ENCODE data around the gene SCN4A. TPM values are rescaled to one million over a fixed set of nuclear protein-coding genes. Genes with fewer than 3 reads are reported as not detected.
A peak's percentile ranks its signal among the peaks of the same experiment; 100 is the strongest.

Gene SCN4A
- total RNA-seq, 2 donors from 2014 or later: 1.1 TPM; not detected in 1

DNA sequence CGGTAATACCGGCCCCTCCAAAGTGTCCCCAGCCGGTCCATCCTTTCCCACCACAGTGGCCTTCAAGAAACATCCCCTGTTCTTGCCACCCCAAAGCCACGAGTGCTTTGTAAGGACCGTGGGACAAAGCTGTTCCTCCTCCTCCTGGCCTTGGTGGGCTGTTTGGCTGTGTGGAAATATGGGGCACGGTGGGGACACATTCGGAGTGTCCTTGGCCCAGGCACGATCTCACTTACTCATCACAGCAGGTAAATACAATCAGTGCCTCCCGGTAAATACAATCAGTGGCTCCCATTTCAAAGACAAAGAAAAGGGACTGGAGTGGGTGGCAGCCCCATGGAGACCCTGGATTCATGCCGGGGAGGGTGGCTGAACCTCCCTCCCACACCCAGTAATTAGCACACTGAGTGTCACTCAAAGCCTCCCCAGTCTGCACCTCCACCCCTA lies 10.4 kb downstream of the SCN4A start:
- DNase-seq (ENCODE audit: low spot score): no peak
- Histone ChIP-seq H3K27me3 (replicated peaks; ENCODE audit: insufficient read depth) (no peaks in the 10 kb centered on the region), H3K27ac (no peak overlapping the region), H3K4me3 (no peak overlapping the region), H3K4me1 (ENCODE audit: control insufficient read depth in 1 of 2, low read depth in 2 of 2) (peaks cover 0 to 4% of the 10 kb centered on the region in 2 donors), H3K36me3 (no peaks in the 10 kb centered on the region), H3K9me3 (no peaks in the 10 kb centered on the region)
- no peak for ATAC-seq (ENCODE audit: insufficient number of reproducible peaks, low FRiP score, low read depth)
- TF ChIP-seq, protein P1, sequence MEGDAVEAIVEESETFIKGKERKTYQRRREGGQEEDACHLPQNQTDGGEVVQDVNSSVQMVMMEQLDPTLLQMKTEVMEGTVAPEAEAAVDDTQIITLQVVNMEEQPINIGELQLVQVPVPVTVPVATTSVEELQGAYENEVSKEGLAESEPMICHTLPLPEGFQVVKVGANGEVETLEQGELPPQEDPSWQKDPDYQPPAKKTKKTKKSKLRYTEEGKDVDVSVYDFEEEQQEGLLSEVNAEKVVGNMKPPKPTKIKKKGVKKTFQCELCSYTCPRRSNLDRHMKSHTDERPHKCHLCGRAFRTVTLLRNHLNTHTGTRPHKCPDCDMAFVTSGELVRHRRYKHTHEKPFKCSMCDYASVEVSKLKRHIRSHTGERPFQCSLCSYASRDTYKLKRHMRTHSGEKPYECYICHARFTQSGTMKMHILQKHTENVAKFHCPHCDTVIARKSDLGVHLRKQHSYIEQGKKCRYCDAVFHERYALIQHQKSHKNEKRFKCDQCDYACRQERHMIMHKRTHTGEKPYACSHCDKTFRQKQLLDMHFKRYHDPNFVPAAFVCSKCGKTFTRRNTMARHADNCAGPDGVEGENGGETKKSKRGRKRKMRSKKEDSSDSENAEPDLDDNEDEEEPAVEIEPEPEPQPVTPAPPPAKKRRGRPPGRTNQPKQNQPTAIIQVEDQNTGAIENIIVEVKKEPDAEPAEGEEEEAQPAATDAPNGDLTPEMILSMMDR (IDR thresholded peaks at IDR 0.05): no peak

- peak overlapping the region; percentile 53 for H3K4me3 ChIP-seq
Measured at GRCh38 chr17:63961355-63962212, 11.1 kb downstream of the SCN4A start.

DNA sequence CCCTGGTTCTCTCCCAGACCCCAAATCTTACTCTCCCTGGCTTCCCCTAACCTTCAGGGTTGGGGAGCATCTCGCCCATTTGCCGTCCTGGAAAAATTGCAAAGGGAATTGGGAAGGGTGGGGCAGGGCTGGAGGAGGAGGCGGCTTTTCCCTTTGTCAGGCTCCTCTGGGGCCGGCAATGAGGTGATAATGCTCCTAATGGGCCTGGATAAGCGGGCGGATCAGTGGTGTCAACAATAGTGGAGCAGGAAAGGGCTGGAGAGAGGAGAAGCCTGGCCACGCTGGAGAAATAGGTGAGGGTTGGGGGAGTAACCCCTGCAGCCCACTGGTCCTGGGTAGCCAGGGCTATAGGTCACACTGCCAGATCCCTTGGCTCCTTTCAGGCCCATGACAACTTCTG lies 12.3 kb downstream of the SCN4A start:
- H3K9me3 ChIP-seq: no peaks in the 10 kb centered on the region
- H3K27me3 ChIP-seq (replicated peaks; ENCODE audit: insufficient read depth): no peaks in the 10 kb centered on the region
- ATAC-seq (ENCODE audit: insufficient number of reproducible peaks, low FRiP score, low read depth): no peak
- TF ChIP-seq, protein P1 (IDR thresholded peaks at IDR 0.05): no peak
- DNase-seq (ENCODE audit: low spot score): no peak
- no peaks in the 10 kb centered on the region for H3K36me3 ChIP-seq
- peaks cover 0 to 4% of the 10 kb centered on the region in 2 donors for H3K4me1 ChIP-seq (ENCODE audit: control insufficient read depth in 1 of 2, low read depth in 2 of 2)
- no peak overlapping the region for H3K4me3 ChIP-seq
- H3K27ac ChIP-seq: no peak overlapping the region

More at GRCh38 chr17:63961355-63962212, 11.1 kb downstream of the SCN4A start:
- DNase-seq (ENCODE audit: low spot score) (no peak), ATAC-seq (ENCODE audit: insufficient number of reproducible peaks, low FRiP score, low read depth) (peak; percentile 13)
- H3K27ac ChIP-seq: no peak overlapping the region
- TF ChIP-seq, protein P1 (IDR thresholded peaks at IDR 0.05): no peak
- H3K9me3 ChIP-seq: no peaks in the 10 kb centered on the region
- no peaks in the 10 kb centered on the region for H3K36me3 ChIP-seq
- no peaks in the 10 kb centered on the region for H3K27me3 ChIP-seq (replicated peaks; ENCODE audit: insufficient read depth)
- H3K4me1 ChIP-seq (ENCODE audit: control insufficient read depth in 1 of 2, low read depth in 2 of 2): peaks cover 0 to 4% of the 10 kb centered on the region in 2 donors

- Histone ChIP-seq H3K27ac (no peak overlapping the region), H3K36me3 (no peaks in the 10 kb centered on the region), H3K27me3 (replicated peaks; ENCODE audit: insufficient read depth) (no peaks in the 10 kb centered on the region), H3K9me3 (no peaks in the 10 kb centered on the region), H3K4me3 (no peak overlapping the region), H3K4me1 (ENCODE audit: control insufficient read depth in 1 of 2, low read depth in 2 of 2) (peaks cover 0 to 4% of the 10 kb centered on the region in 2 donors)
- no peak for ATAC-seq (ENCODE audit: insufficient number of reproducible peaks, low FRiP score, low read depth)
- no peak for DNase-seq (ENCODE audit: low spot score)
- TF ChIP-seq, protein P1 (IDR thresholded peaks at IDR 0.05): no peak
Measured at GRCh38 chr17:63960006-63960405, 12.7 kb downstream of the SCN4A start.

- DNase-seq (ENCODE audit: low spot score) (no peak), ATAC-seq (ENCODE audit: insufficient number of reproducible peaks, low FRiP score, low read depth) (no peak)
- Histone ChIP-seq H3K9me3 (no peaks in the 10 kb centered on the region), H3K4me1 (ENCODE audit: control insufficient read depth in 1 of 2, low read depth in 2 of 2) (peaks cover 0 to 3% of the 10 kb centered on the region in 2 donors), H3K4me3 (no peak overlapping the region), H3K27ac (no peak overlapping the region), H3K27me3 (replicated peaks; ENCODE audit: insufficient read depth) (no peaks in the 10 kb centered on the region), H3K36me3 (no peaks in the 10 kb centered on the region)
- TF ChIP-seq, protein P1 (IDR thresholded peaks at IDR 0.05): no peak
Measured at GRCh38 chr17:63956296-63956920, 16.3 kb downstream of the SCN4A start.
